ENCODE data around the gene TM4SF18. TPM values are rescaled to one million over a fixed set of nuclear protein-coding genes. Genes with fewer than 3 reads are reported as not detected.

Gene TM4SF18
- total and polyA plus RNA-seq, 2 donors (not counting 1 experiment from before 2014, with no cell fraction given): not detected

DNA sequence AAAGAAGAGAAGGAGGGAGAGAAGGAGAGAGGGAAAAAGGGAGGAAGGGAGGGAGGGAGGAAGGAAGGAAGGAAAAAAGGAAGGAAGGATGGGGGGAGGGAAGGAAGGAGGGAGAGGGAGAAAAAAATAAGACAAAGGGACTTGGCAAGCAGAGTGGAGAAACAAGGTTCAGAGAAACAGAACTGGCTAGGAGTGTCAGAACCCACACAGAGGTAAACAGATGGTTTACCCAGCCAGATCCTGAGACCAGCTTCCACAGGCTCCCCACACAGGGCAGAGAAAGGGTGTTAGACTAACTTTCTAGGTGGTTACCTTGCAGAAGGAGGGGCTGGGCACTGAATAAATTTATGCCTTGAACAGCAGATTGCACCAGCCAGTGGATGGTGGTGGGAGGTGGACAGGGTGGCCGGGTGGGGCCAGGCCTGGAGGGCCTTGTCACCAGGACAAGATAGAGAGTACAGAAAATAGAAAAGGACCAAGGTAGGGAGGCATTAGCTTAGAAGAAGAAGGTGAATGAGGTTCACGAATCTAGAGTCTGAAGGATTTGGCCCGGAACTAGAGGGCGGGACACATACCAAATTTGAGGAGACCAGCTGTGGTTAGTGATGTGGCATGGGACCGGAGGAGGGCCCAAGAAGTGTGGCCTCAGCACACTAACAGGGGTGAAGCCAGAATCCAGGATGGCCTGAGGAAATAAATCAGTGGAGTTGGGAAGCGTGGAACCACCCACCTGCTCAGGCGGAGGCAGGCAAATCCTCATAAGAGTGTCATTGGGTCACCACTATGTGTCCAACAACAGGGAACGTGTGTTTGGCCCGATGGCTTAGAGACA lies 45.3 kb upstream of the TM4SF18 start:
- 88% methylated on average over 9 of the region's 9 CpGs for WGBS (ENCODE audit: insufficient coverage)
- Histone ChIP-seq H4K20me1 (ENCODE audit: control insufficient read depth, insufficient read depth, low read length, poor library complexity, severe bottlenecking) (no peaks in the 10 kb centered on the region), H3K9ac (ENCODE audit: low read length) (no peak overlapping the region), H3K4me1 (ENCODE audit: control insufficient read depth in 2 of 2, insufficient read depth in 2 of 2, low read length in 2 of 2) (no peaks in the 10 kb centered on the region), H3K36me3 (replicated peaks in 1 of 2; ENCODE audit: control extremely low read depth in 1 of 2, control insufficient read depth in 1 of 2, extremely low read depth in 1 of 2, insufficient read depth in 2 of 2, low read length in 1 of 2) (no peaks in the 10 kb centered on the region), H3K9me3 (ENCODE audit: control extremely low read depth in 1 of 3, control insufficient read depth in 2 of 3, insufficient read depth in 1 of 3, low read length in 2 of 3) (no peaks in the 10 kb centered on the region), H3K4me2 (replicated peaks; ENCODE audit: low read depth, low read length, poor library complexity, severe bottlenecking) (no peak overlapping the region), H3K27ac (ENCODE audit: low read length in 2 of 2) (no peak overlapping the region), H3K27me3 (replicated peaks in 1 of 4; ENCODE audit: control extremely low read depth in 1 of 4, control insufficient read depth in 3 of 4, insufficient read depth in 4 of 4, low read length in 3 of 4) (no peaks in the 10 kb centered on the region), H3K79me2 (ENCODE audit: control insufficient read depth, insufficient read depth, low read length) (no peaks in the 10 kb centered on the region), H3K4me3 (ENCODE audit: control extremely low read depth in 1 of 5, extremely low read depth in 1 of 5, insufficient read depth in 1 of 5, low read depth in 2 of 5, low read length in 4 of 5) (no peak overlapping the region), H2AFZ (ENCODE audit: insufficient read depth, low read depth, low read length, poor library complexity, severe bottlenecking) (no peak overlapping the region)
- H3K4me3 Mint-ChIP-seq: no peak overlapping the region
- no peak for DNase-seq
- no peak overlapping the region for H3K27ac Mint-ChIP-seq
- H3K27me3 Mint-ChIP-seq: peaks cover 11% of the 10 kb centered on the region
- H3K4me1 Mint-ChIP-seq: no peaks in the 10 kb centered on the region
- ATAC-seq (ENCODE audit: low read depth): no peak
- POLR2A ChIA-PET: no interaction called here
- CTCF ChIA-PET: no interaction called here
- TF ChIP-seq EZH2 (IDR thresholded peaks at IDR 0.05; ENCODE audit: borderline replicate concordance, insufficient read depth, low read depth, low read length, poor library complexity, severe bottlenecking) (no peak), CTCF (IDR thresholded peaks at IDR 0.05) (no peak)
- no peaks in the 10 kb centered on the region for H3K9me3 Mint-ChIP-seq (ENCODE audit: insufficient read depth)
- intact Hi-C loops (cut with micrococcal nuclease): no loop called here
